Measurements from ENCODE around the gene LRPPRC. TPM values are rescaled to one million over a fixed set of nuclear protein-coding genes. Genes with fewer than 3 reads are reported as not detected.

The LRPPRC gene
- total RNA-seq, 1 experiment from 2014 or later = 253 TPM

- no peak for TF ChIP-seq ESRRA (CRISPR knock-in tag; IDR thresholded peaks at IDR 0.05; ENCODE audit: borderline replicate concordance)
- TF ChIP-seq, protein P1, sequence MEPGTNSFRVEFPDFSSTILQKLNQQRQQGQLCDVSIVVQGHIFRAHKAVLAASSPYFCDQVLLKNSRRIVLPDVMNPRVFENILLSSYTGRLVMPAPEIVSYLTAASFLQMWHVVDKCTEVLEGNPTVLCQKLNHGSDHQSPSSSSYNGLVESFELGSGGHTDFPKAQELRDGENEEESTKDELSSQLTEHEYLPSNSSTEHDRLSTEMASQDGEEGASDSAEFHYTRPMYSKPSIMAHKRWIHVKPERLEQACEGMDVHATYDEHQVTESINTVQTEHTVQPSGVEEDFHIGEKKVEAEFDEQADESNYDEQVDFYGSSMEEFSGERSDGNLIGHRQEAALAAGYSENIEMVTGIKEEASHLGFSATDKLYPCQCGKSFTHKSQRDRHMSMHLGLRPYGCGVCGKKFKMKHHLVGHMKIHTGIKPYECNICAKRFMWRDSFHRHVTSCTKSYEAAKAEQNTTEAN (CRISPR knock-in tag; IDR thresholded peaks at IDR 0.05) = no peak
- TF ChIP-seq CBFB (CRISPR knock-in tag; IDR thresholded peaks at IDR 0.05; ENCODE audit: low read depth) = no peak
- TF ChIP-seq ZNF423 (CRISPR knock-in tag; IDR thresholded peaks at IDR 0.05) = no peak
These were observed 61.2 kb downstream of the LRPPRC start (continued) for GRCh38 chr2:43934567-43934966.

GRCh38 chr2:43931293-43931692 is 64.5 kb downstream of the LRPPRC start:
- Mint-ChIP-seq H3K27me3 (ENCODE audit: low read depth) (no peaks in the 10 kb centered on the region), H3K36me3 (peaks cover 53% of the 10 kb centered on the region), H3K27ac (no peak overlapping the region), H3K4me1 (peaks cover under 1% of the 10 kb centered on the region), H3K4me3 (no peak overlapping the region), H3K9me3 (no peaks in the 10 kb centered on the region)
- ATAC-seq = no peak
- ChIA-PET CTCF (no interaction called here), POLR2A (interaction anchor here (0.5 to 1.2 kb wide), 2 partner anchors 10 to 45 kb away, joined by 3 to 4 read pairs; no protein-coding TSS in a partner anchor)
- no peak for DNase-seq (ENCODE audit: low spot score)
- TF ChIP-seq CREM (CRISPR knock-in tag; IDR thresholded peaks at IDR 0.05) (no peak), ZNF219 (CRISPR knock-in tag; IDR thresholded peaks at IDR 0.05; ENCODE audit: borderline replicate concordance) (no peak), TP53 (CRISPR knock-in tag; IDR thresholded peaks at IDR 0.05) (no peak), FOXP1 (CRISPR knock-in tag; IDR thresholded peaks at IDR 0.05; ENCODE audit: borderline replicate concordance) (no peak), HMGA2 (CRISPR knock-in tag; IDR thresholded peaks at IDR 0.05) (no peak), RORB (CRISPR knock-in tag; IDR thresholded peaks at IDR 0.05) (no peak), MXD4 (CRISPR knock-in tag; IDR thresholded peaks at IDR 0.05; ENCODE audit: borderline replicate concordance) (no peak), TEAD4 (CRISPR knock-in tag; IDR thresholded peaks at IDR 0.05) (no peak), CBFB (CRISPR knock-in tag; IDR thresholded peaks at IDR 0.05; ENCODE audit: low read depth) (no peak), TCF7 (CRISPR knock-in tag; IDR thresholded peaks at IDR 0.05; ENCODE audit: low read depth) (no peak), IRF2 (CRISPR knock-in tag; IDR thresholded peaks at IDR 0.05; ENCODE audit: borderline replicate concordance, low read depth) (no peak)

DNA sequence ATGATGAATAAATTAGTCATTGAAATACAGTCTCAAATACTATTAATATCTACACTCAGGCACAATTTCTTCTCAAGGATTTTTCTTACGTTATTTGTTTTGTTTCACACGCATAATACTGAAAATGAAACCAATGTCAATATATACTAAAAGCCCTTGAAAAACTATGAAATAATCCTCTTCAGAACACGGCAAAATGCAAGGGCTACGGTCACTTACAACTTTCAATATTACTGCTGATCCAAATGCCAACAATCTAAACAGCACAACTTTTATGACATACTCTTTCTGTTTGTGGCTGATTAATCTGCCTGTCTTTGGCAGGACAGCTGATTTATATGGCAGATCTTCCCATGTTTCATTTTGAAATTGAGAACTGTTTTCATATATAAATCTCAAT is 68.3 kb downstream of the LRPPRC start:
- H3K9me3 Mint-ChIP-seq = no peaks in the 10 kb centered on the region
- ATAC-seq (no peak), DNase-seq (ENCODE audit: low spot score) (no peak)
- no peak overlapping the region for H3K4me3 Mint-ChIP-seq
- no peak overlapping the region for H3K27ac Mint-ChIP-seq
- ChIA-PET CTCF (no interaction called here), POLR2A (no interaction called here)
- no peaks in the 10 kb centered on the region for H3K27me3 Mint-ChIP-seq (ENCODE audit: low read depth)
- H3K4me1 Mint-ChIP-seq = no peaks in the 10 kb centered on the region
- peaks cover 66% of the 10 kb centered on the region for H3K36me3 Mint-ChIP-seq
- TF ChIP-seq, protein P2, sequence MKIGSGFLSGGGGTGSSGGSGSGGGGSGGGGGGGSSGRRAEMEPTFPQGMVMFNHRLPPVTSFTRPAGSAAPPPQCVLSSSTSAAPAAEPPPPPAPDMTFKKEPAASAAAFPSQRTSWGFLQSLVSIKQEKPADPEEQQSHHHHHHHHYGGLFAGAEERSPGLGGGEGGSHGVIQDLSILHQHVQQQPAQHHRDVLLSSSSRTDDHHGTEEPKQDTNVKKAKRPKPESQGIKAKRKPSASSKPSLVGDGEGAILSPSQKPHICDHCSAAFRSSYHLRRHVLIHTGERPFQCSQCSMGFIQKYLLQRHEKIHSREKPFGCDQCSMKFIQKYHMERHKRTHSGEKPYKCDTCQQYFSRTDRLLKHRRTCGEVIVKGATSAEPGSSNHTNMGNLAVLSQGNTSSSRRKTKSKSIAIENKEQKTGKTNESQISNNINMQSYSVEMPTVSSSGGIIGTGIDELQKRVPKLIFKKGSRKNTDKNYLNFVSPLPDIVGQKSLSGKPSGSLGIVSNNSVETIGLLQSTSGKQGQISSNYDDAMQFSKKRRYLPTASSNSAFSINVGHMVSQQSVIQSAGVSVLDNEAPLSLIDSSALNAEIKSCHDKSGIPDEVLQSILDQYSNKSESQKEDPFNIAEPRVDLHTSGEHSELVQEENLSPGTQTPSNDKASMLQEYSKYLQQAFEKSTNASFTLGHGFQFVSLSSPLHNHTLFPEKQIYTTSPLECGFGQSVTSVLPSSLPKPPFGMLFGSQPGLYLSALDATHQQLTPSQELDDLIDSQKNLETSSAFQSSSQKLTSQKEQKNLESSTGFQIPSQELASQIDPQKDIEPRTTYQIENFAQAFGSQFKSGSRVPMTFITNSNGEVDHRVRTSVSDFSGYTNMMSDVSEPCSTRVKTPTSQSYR (CRISPR knock-in tag; IDR thresholded peaks at IDR 0.05) = no peak
- TF ChIP-seq NR1H2 (CRISPR knock-in tag; IDR thresholded peaks at IDR 0.05) (no peak), SOX15 (CRISPR knock-in tag; IDR thresholded peaks at IDR 0.05) (no peak), IRF2 (CRISPR knock-in tag; IDR thresholded peaks at IDR 0.05; ENCODE audit: borderline replicate concordance, low read depth) (no peak), SMAD4 (CRISPR knock-in tag; IDR thresholded peaks at IDR 0.05) (no peak), ZNF532 (CRISPR knock-in tag; IDR thresholded peaks at IDR 0.05; ENCODE audit: borderline replicate concordance) (no peak), CBFB (CRISPR knock-in tag; IDR thresholded peaks at IDR 0.05; ENCODE audit: low read depth) (no peak)
- TF ChIP-seq, protein P3, sequence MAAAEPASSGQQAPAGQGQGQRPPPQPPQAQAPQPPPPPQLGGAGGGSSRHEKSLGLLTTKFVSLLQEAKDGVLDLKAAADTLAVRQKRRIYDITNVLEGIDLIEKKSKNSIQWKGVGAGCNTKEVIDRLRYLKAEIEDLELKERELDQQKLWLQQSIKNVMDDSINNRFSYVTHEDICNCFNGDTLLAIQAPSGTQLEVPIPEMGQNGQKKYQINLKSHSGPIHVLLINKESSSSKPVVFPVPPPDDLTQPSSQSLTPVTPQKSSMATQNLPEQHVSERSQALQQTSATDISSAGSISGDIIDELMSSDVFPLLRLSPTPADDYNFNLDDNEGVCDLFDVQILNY (CRISPR knock-in tag; IDR thresholded peaks at IDR 0.05) = no peak
- TF ChIP-seq, protein P1 (CRISPR knock-in tag; IDR thresholded peaks at IDR 0.05) = no peak
- TF ChIP-seq, protein P4, sequence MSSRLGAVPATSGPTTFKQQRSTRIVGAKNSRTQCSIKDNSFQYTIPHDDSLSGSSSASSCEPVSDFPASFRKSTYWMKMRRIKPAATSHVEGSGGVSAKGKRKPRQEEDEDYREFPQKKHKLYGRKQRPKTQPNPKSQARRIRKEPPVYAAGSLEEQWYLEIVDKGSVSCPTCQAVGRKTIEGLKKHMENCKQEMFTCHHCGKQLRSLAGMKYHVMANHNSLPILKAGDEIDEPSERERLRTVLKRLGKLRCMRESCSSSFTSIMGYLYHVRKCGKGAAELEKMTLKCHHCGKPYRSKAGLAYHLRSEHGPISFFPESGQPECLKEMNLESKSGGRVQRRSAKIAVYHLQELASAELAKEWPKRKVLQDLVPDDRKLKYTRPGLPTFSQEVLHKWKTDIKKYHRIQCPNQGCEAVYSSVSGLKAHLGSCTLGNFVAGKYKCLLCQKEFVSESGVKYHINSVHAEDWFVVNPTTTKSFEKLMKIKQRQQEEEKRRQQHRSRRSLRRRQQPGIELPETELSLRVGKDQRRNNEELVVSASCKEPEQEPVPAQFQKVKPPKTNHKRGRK (CRISPR knock-in tag; IDR thresholded peaks at IDR 0.05; ENCODE audit: borderline replicate concordance) = no peak
